ENCODE measurements around the gene PDZK1IP1.
A peak's percentile ranks its signal among the peaks of the same experiment; 100 is the strongest.

GRCh38 chr1:47231301-47232186 lies 41.7 kb upstream of the PDZK1IP1 start:
- TF ChIP-seq CTCF (optimal IDR thresholded peaks at IDR 0.05 in 1 of 3, IDR thresholded peaks at IDR 0.05 in 1 of 3, conservative IDR thresholded peaks at IDR 0.05 in 1 of 3; ENCODE audit: extremely low read depth in 1 of 3, insufficient read depth in 2 of 3, low read length in 3 of 3): no peak
- TF ChIP-seq EZH2 (IDR thresholded peaks at IDR 0.05; ENCODE audit: low read length): peak; percentile 99
